Psoas muscle (tissue), 8 donors: ENCODE measurements around the gene DDIT4L. TPM values are rescaled to one million over a fixed set of nuclear protein-coding genes. Genes with fewer than 3 reads are reported as not detected.
A peak's percentile ranks its signal among the peaks of the same experiment; 100 is the strongest.

Source experiments
- ATAC-seq, 4 donors: fragments of 200-7000 bp; cut with Tn5 transposase; one replicate each; pipeline ENCODE4 v1.9.1; 2020; ENCODE audit warnings: moderate library complexity in 3 of 4, mild to moderate bottlenecking in 2 of 4
- DNase-seq, 2 donors: peaks; one replicate each; pipeline ENCODE4 v3.0.0-alpha.2; 2020
- H3K27ac ChIP-seq: fragments of 200-600 bp; one replicate; pipeline ENCODE4 v1.8.0; 2022
- H3K27me3 ChIP-seq, 3 donors: fragments of 200-600 bp in 1 of 3; one replicate each; pipeline versions ENCODE4 v1.6.1 to v1.8.0; 2013 to 2022; ENCODE audit warnings: low read length in 2 of 3, mild to moderate bottlenecking in 2 of 3, moderate library complexity in 1 of 3; ENCODE audit not compliant: insufficient read depth in 3 of 3
- H3K36me3 ChIP-seq, 2 donors: fragments of 200-600 bp in 1 of 2; one replicate each; pipeline versions ENCODE4 v1.6.1 to v1.8.0; 2013 to 2022; ENCODE audit warnings: low read depth in 1 of 2, mild to moderate bottlenecking in 1 of 2, moderate library complexity in 1 of 2; ENCODE audit not compliant: insufficient read depth in 1 of 2
- H3K4me1 ChIP-seq: fragments of 200-600 bp; one replicate; pipeline ENCODE4 v1.8.0; 2022
- H3K4me3 ChIP-seq: fragments of 200-600 bp; one replicate; pipeline ENCODE4 v1.8.0; 2022; ENCODE audit warnings: mild to moderate bottlenecking
- H3K9me3 ChIP-seq: fragments of 200-600 bp; one replicate; pipeline ENCODE4 v1.8.0; 2022
- WGBS, 3 donors: extraction: QIAGEN DNeasy Blood & Tissue Kit; methylation state at CpG; one replicate each; pipeline versions ENCODE4 v1.1.6 to v1.1.7; 2013; 5-methylcytosine and 5-hydroxymethylcytosine counted together
- intact Hi-C, 2 donors: fragments of 100-400 bp; cut with DNase I; formaldehyde crosslinking; loops; one replicate each; pipeline versions ENCODE4 v1.11.0 to v1.14.2; 2022
- polyA plus RNA-seq, 3 donors: library from polyadenylated mRNA; stranded (reverse); fragments of 200-250 nt; gene quantifications; one replicate each; pipeline ENCODE4 v1.2.3, GENCODE V29; 2013
- total RNA-seq, 4 donors: library from RNA; stranded (reverse); fragmentation: NEBNext Ultra II Directional in 2 of 4; extraction: Animal tissue kit (Norgen Biotek cat#: 25700) in 2 of 4; gene quantifications; one replicate each; pipeline versions ENCODE4 v1.2.1 to v1.2.4, GENCODE V29; 2021 to 2023
- TF ChIP-seq, protein P1 (sequence below): fragments of 200-600 bp; IDR thresholded peaks from one replicate; pipeline ENCODE4 v1.8.0; 2022; ENCODE audit warnings: antibody characterized with exemption
- donor health status: healthy with polysubstance abuse.
- donor health status: DM: no; HTN: no; CAD: no; lungs with moderate emphysema.
- donor health status: Bipolar disorder and iron deficiency.
- donor health status: healthy.
- donor health status: DM: yes; HTN: yes; CAD: no.
- donor health status: DM: no; HTN: no; CAD: no.
- donor health status: DM: no; HTN: no; CAD: no.
- donor health status: DM: yes; HTN: yes; CAD: no.

DDIT4L gene
- total and polyA plus RNA-seq, 7 donors: 84.2 to 403 (median 160) TPM

- TF ChIP-seq, protein P1, sequence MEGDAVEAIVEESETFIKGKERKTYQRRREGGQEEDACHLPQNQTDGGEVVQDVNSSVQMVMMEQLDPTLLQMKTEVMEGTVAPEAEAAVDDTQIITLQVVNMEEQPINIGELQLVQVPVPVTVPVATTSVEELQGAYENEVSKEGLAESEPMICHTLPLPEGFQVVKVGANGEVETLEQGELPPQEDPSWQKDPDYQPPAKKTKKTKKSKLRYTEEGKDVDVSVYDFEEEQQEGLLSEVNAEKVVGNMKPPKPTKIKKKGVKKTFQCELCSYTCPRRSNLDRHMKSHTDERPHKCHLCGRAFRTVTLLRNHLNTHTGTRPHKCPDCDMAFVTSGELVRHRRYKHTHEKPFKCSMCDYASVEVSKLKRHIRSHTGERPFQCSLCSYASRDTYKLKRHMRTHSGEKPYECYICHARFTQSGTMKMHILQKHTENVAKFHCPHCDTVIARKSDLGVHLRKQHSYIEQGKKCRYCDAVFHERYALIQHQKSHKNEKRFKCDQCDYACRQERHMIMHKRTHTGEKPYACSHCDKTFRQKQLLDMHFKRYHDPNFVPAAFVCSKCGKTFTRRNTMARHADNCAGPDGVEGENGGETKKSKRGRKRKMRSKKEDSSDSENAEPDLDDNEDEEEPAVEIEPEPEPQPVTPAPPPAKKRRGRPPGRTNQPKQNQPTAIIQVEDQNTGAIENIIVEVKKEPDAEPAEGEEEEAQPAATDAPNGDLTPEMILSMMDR: no peak
- Histone ChIP-seq H3K36me3 (no peaks in the 10 kb centered on the region), H3K9me3 (peaks cover 8% of the 10 kb centered on the region), H3K27ac (peak overlapping the region; percentile 79), H3K4me1 (peaks cover 30% of the 10 kb centered on the region), H3K27me3 (no peaks in the 10 kb centered on the region), H3K4me3 (peak overlapping the region; percentile 41)
- intact Hi-C loops: no loop called here
- DNase-seq (no peak), ATAC-seq (peak in 3 of 4 donors; percentile 38 to 76 (median 49))
- 17 to 19% (median 17%) methylated on average over 6 of the region's 6 CpGs for WGBS, 3 donors
Observed at GRCh38 chr4:100164808-100165760, 25.2 kb downstream of the DDIT4L start.

GRCh38 chr4:100162027-100162685, 28.1 kb downstream of the DDIT4L start:
- no peak for DNase-seq
- H3K9me3 ChIP-seq: peaks cover 8% of the 10 kb centered on the region
- ATAC-seq: no peak
- H3K36me3 ChIP-seq: no peaks in the 10 kb centered on the region
- peaks cover 27% of the 10 kb centered on the region for H3K4me1 ChIP-seq
- H3K27me3 ChIP-seq: no peaks in the 10 kb centered on the region
- WGBS, 3 donors: 63 to 76% (median 70%) methylated on average over 3 of the region's 3 CpGs
- no peak overlapping the region for H3K27ac ChIP-seq
- H3K4me3 ChIP-seq: no peak overlapping the region
- TF ChIP-seq, protein P1: no peak
- intact Hi-C loops: no loop called here

DNA sequence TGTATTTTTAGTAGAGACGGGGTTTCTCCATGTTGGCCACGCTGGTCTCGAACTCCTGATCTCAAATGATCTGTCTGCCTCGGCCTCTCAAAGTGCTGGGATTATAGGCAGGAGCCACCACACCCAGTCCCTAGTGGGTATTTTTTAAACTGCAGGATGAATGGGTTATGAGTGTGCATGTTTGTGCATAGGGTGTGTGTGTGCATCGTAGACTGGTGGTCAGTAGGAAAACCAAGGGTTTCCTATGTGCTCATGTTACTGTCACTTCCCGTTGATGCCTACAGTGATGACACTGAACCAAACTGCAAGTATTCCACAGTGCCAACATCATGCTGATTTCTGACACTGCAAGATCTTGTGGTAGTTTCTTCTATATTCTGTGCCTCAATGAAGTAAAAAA, 41.1 kb downstream of the DDIT4L start:
- WGBS, 3 donors: 91 to 96% (median 92%) methylated on average over 6 of the region's 6 CpGs
- DNase-seq (no peak), ATAC-seq (no peak)
- intact Hi-C loops: no loop called here
- no peaks in the 10 kb centered on the region for H3K27me3 ChIP-seq
- H3K4me1 ChIP-seq: peaks cover 9% of the 10 kb centered on the region
- no peaks in the 10 kb centered on the region for H3K36me3 ChIP-seq
- no peaks in the 10 kb centered on the region for H3K9me3 ChIP-seq
- no peak overlapping the region for H3K4me3 ChIP-seq
- H3K27ac ChIP-seq: no peak overlapping the region
- TF ChIP-seq, protein P1: no peak

DNA sequence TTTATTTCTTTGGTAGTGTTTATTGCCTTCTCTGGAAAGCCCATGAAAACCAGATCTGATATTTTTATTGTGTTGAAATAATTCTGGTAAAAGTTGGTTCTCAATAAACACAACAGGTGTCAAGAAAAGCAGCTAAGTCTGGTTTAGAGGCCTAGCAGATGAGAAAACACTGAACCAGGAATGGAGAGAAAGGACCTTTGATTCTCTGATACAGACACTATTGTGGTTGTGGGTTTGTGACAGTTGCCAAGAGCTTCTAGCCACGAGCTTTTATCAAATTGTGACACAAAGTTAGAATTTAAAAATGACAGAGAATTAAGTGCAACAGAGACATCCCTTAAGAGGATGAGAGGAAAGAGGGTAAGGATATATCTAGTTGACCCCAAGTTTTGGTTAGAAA, 42.6 kb downstream of the DDIT4L start:
- H3K4me3 ChIP-seq: no peak overlapping the region
- H3K27me3 ChIP-seq: no peaks in the 10 kb centered on the region
- ATAC-seq (no peak), DNase-seq (no peak)
- H3K27ac ChIP-seq: no peak overlapping the region
- TF ChIP-seq, protein P1: no peak
- H3K36me3 ChIP-seq: no peaks in the 10 kb centered on the region
- intact Hi-C loops: no loop called here
- H3K4me1 ChIP-seq: peaks cover 9% of the 10 kb centered on the region
- 53 to 73% (median 61%) methylated on average over 1 of the region's 1 CpG for WGBS, 3 donors
- no peaks in the 10 kb centered on the region for H3K9me3 ChIP-seq
